ENCODE measurements around the gene SYPL1. TPM values are rescaled to one million over a fixed set of nuclear protein-coding genes. Genes with fewer than 3 reads are reported as not detected.

SYPL1 gene
- total RNA-seq, 1 donor from 2014 or later = 76.9 TPM

- no peaks in the 10 kb centered on the region for H3K9me3 ChIP-seq
- H3K4me3 ChIP-seq = no peak overlapping the region
Observed at GRCh38 chr7:106057962-106058927, 53.9 kb downstream of the SYPL1 start.

GRCh38 chr7:106057204-106057961 is 54.7 kb downstream of the SYPL1 start:
- intact Hi-C loops (cut with DNase I) = loop anchor here (5.0 kb wide), 1 partner anchor 95 kb away; no protein-coding TSS in a partner anchor
- Histone ChIP-seq H3K9me3 (no peaks in the 10 kb centered on the region), H3K27ac (no peak overlapping the region), H3K4me1 (peaks cover 19% of the 10 kb centered on the region), H3K36me3 (no peaks in the 10 kb centered on the region), H3K4me3 (no peak overlapping the region), H3K27me3 (no peaks in the 10 kb centered on the region)
- DNase-seq (ENCODE audit: extremely low spot score in 2 of 2) = no peak
- TF ChIP-seq POLR2AphosphoS5 (IDR thresholded peaks at IDR 0.05; ENCODE audit: insufficient read depth in 1 of 2, low read depth in 1 of 2) (no peak), CTCF (IDR thresholded peaks at IDR 0.05) (peak in 1 of 3 experiments; percentile 2)

More at GRCh38 chr7:106057962-106058927, 53.9 kb downstream of the SYPL1 start:
- H3K27ac ChIP-seq = peak overlapping the region; percentile 24
- no peak for TF ChIP-seq CTCF (IDR thresholded peaks at IDR 0.05)
- peak; percentile 36 to 48 for TF ChIP-seq POLR2AphosphoS5 (IDR thresholded peaks at IDR 0.05; ENCODE audit: insufficient read depth in 1 of 2, low read depth in 1 of 2)
- TF ChIP-seq POLR2A (IDR thresholded peaks at IDR 0.05) = no peak
- H3K36me3 ChIP-seq = no peaks in the 10 kb centered on the region
- no peaks in the 10 kb centered on the region for H3K27me3 ChIP-seq
- intact Hi-C loops (cut with DNase I) = loop anchor here (5.0 kb wide), 1 partner anchor 94 kb away; no protein-coding TSS in a partner anchor
- no peak for DNase-seq (ENCODE audit: extremely low spot score in 2 of 2)
- H3K4me1 ChIP-seq = peaks cover 26% of the 10 kb centered on the region

- intact Hi-C loops (cut with DNase I) = loop anchor here (5.0 kb wide), 1 partner anchor 96 kb away; no protein-coding TSS in a partner anchor
- H3K36me3 ChIP-seq = no peaks in the 10 kb centered on the region
- no peaks in the 10 kb centered on the region for H3K27me3 ChIP-seq
- peaks cover 17% of the 10 kb centered on the region for H3K4me1 ChIP-seq
- no peaks in the 10 kb centered on the region for H3K9me3 ChIP-seq
- no peak overlapping the region for H3K27ac ChIP-seq
- no peak for DNase-seq (ENCODE audit: extremely low spot score in 2 of 2)
- TF ChIP-seq POLR2A (IDR thresholded peaks at IDR 0.05) (no peak), CTCF (IDR thresholded peaks at IDR 0.05) (peak; percentile 66 to 86 (median 70))
- H3K4me3 ChIP-seq = no peak overlapping the region
Observed at GRCh38 chr7:106056513-106057203, 55.5 kb downstream of the SYPL1 start.

- Histone ChIP-seq H3K27me3 (no peaks in the 10 kb centered on the region), H3K4me1 (peaks cover 33% of the 10 kb centered on the region), H3K27ac (no peak overlapping the region), H3K4me3 (no peak overlapping the region), H3K9me3 (no peaks in the 10 kb centered on the region), H3K36me3 (no peaks in the 10 kb centered on the region)
- DNase-seq (ENCODE audit: extremely low spot score in 2 of 2) = no peak
- intact Hi-C loops (cut with DNase I) = loop anchor here (5.0 kb wide), 1 partner anchor 97 kb away; no protein-coding TSS in a partner anchor
- no peak for TF ChIP-seq POLR2AphosphoS5 (IDR thresholded peaks at IDR 0.05; ENCODE audit: insufficient read depth in 1 of 2, low read depth in 1 of 2)
- no peak for TF ChIP-seq CTCF (IDR thresholded peaks at IDR 0.05)
- TF ChIP-seq POLR2A (IDR thresholded peaks at IDR 0.05) = no peak
Observed at GRCh38 chr7:106054971-106055532, 57.1 kb downstream of the SYPL1 start.

Data from vagina (tissue), 2 donors.